ENCODE data around the gene SUCO.

SUCO gene

DNA sequence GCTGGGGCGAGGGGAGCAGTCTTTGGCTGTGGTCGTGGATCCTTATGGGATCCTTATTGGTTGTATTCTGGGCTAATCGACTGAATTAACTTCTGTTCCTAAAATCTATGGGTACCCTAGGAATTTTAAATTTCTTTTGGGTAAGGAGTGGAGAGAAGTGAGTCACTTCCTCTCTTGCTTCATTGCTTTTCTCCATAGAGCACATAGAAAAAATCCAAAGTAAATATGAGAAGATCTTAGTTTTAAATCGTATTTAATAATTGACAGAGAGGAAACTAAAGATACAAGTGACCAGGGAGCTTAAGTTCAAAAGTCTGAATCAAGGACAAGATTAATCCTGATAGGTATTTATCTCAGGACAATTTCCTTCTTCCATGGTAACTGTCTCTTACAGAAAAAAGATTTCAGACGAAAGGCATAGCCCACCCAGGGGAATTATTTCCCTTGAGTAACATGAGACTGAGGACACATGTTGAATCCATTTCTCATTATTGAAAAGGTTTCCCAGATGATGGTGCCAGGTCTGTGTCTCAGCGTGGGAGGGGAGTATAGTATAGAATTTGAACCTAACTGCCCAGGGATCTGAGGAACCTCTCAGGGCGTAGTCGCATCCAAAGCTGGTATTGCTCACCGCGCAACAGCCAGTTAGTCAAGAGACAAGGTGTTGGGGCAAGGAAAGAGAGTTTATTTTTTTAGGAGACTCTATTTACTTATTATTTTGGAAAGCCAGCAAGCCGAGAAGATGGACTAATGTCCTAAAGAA lies 97.3 kb downstream of the SUCO start:
- no peak overlapping the region for H3K27ac ChIP-seq (ENCODE audit: low read depth, low read length)
- H3K9ac ChIP-seq (ENCODE audit: low read depth, low read length) = no peak overlapping the region
- H3K27me3 ChIP-seq (ENCODE audit: insufficient read depth, low read length) = no peaks in the 10 kb centered on the region
- WGBS = 95% methylated on average over 10 of the region's 11 CpGs
- no peaks in the 10 kb centered on the region for H3K4me1 ChIP-seq (ENCODE audit: insufficient read depth, low read length)
- no peaks in the 10 kb centered on the region for H3K36me3 ChIP-seq (ENCODE audit: insufficient read depth, low read length)
- no peak overlapping the region for H3K4me3 ChIP-seq (ENCODE audit: low read length)
- H3K9me3 ChIP-seq (ENCODE audit: insufficient read depth, low read depth, low read length) = 0 out of 2 replicates have a peak, but pooled peaks cover 8% of the 10 kb centered on the region

DNA sequence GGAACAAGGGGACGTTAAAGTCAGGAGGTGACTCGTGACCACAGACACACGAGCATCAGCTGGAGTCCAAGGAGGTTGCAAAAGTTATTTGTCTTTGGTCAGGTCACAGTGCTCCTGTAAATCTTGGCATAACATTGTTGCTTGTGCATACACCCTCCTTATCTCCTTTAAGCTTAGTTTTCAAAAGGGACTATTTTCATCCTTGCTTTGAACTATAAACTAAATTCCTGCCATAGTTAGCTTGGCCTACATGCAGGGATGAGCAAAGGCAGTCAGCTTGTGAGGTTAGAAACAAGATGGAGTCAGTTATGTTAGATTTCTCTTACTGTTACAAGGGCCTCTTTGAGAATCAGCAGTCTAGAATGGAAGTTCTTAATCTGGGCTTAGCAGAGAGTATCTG lies 97.9 kb downstream of the SUCO start:
- H3K4me3 ChIP-seq (ENCODE audit: low read length) = no peak overlapping the region
- no peak overlapping the region for H3K27ac ChIP-seq (ENCODE audit: low read depth, low read length)
- 94% methylated on average over 3 of the region's 3 CpGs for WGBS
- H3K27me3 ChIP-seq (ENCODE audit: insufficient read depth, low read length) = no peaks in the 10 kb centered on the region
- no peaks in the 10 kb centered on the region for H3K4me1 ChIP-seq (ENCODE audit: insufficient read depth, low read length)
- no peaks in the 10 kb centered on the region for H3K36me3 ChIP-seq (ENCODE audit: insufficient read depth, low read length)
- 0 out of 2 replicates have a peak, but pooled peaks cover 8% of the 10 kb centered on the region for H3K9me3 ChIP-seq (ENCODE audit: insufficient read depth, low read depth, low read length)
- no peak overlapping the region for H3K9ac ChIP-seq (ENCODE audit: low read depth, low read length)

DNA sequence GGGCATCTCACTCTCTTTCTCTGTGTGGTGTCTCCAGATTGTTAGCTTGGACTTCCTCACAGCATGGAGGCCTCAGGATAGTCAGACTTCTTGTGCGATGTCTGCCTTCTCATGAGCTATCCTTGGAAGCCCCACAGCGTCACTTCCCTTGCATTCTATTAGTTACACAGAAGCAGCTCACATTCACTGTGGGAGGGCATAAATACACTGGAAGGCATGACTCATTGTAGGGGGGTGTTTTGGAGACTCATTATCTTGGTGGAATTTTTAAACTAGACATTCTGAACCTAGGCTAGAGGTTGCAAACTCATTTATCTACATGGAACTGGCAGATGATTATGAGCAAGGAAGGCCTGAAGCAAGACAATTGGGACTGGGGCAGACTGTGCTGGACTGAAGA lies 104.6 kb downstream of the SUCO start:
- WGBS = 95% methylated on average over 2 of the region's 2 CpGs
- Histone ChIP-seq H3K27me3 (ENCODE audit: insufficient read depth, low read length) (no peaks in the 10 kb centered on the region), H3K27ac (ENCODE audit: low read depth, low read length) (no peak overlapping the region), H3K4me1 (ENCODE audit: insufficient read depth, low read length) (no peaks in the 10 kb centered on the region), H3K4me3 (ENCODE audit: low read length) (no peak overlapping the region), H3K9me3 (ENCODE audit: insufficient read depth, low read depth, low read length) (no peaks in the 10 kb centered on the region), H3K9ac (ENCODE audit: low read depth, low read length) (no peak overlapping the region), H3K36me3 (ENCODE audit: insufficient read depth, low read length) (no peaks in the 10 kb centered on the region)

- H3K4me1 ChIP-seq (ENCODE audit: insufficient read depth, low read length) = no peaks in the 10 kb centered on the region
- no peak overlapping the region for H3K4me3 ChIP-seq (ENCODE audit: low read length)
- 94% methylated on average over 2 of the region's 2 CpGs for WGBS
- no peak overlapping the region for H3K27ac ChIP-seq (ENCODE audit: low read depth, low read length)
- no peaks in the 10 kb centered on the region for H3K36me3 ChIP-seq (ENCODE audit: insufficient read depth, low read length)
- no peaks in the 10 kb centered on the region for H3K9me3 ChIP-seq (ENCODE audit: insufficient read depth, low read depth, low read length)
- H3K9ac ChIP-seq (ENCODE audit: low read depth, low read length) = no peak overlapping the region
- H3K27me3 ChIP-seq (ENCODE audit: insufficient read depth, low read length) = no peaks in the 10 kb centered on the region
These were observed 105.3 kb downstream of the SUCO start for GRCh38 chr1:172638249-172638648.

DNA sequence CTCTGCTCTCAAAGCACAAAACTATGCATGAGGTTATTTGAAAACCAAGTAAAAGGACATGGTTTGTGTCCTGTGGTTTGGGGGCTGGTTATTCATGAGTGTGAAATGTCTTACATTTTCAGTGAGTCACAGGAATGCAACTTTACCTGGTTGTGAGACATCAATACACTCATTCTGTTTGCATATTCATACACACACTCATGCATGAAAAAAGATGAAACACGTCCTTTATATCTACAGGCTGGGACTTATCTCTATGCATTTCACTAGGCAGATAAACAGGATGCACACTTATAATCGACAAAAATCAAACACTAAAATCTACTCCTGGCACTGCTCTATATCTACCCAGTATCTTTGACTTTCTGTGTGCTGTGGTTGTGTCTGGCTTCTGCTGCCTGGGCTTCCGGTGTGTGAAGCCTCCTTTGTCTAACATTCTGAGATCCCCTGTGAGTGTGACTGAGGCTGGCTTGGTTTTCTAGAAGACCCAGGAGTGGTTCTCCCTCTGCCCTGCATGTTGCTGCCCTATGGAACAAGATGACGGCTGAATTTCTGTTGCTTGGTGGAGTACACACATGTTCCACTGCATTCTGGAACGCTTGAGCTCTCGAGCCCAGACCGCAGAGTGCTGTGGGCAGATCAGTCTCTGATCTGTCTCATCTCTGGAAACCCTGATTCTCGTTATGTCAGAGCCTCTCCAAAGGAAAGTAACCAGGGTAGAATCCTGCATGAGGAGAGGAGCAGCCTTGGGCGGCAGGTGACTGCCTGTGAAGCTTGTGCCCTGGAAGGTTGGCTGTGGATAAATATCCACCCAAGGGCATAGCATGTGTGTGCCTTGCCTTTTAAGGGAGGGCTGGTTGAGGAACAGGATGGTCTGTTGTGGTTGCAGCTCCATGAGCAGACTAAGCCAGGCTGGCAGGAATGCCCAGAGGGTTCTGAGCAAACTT lies 106.2 kb downstream of the SUCO start:
- Histone ChIP-seq H3K4me1 (ENCODE audit: insufficient read depth, low read length) (no peaks in the 10 kb centered on the region), H3K27ac (ENCODE audit: low read depth, low read length) (no peak overlapping the region), H3K9me3 (ENCODE audit: insufficient read depth, low read depth, low read length) (no peaks in the 10 kb centered on the region), H3K9ac (ENCODE audit: low read depth, low read length) (no peak overlapping the region), H3K36me3 (ENCODE audit: insufficient read depth, low read length) (no peaks in the 10 kb centered on the region), H3K4me3 (ENCODE audit: low read length) (no peak overlapping the region), H3K27me3 (ENCODE audit: insufficient read depth, low read length) (no peaks in the 10 kb centered on the region)
- 84% methylated on average over 9 of the region's 9 CpGs for WGBS

DNA sequence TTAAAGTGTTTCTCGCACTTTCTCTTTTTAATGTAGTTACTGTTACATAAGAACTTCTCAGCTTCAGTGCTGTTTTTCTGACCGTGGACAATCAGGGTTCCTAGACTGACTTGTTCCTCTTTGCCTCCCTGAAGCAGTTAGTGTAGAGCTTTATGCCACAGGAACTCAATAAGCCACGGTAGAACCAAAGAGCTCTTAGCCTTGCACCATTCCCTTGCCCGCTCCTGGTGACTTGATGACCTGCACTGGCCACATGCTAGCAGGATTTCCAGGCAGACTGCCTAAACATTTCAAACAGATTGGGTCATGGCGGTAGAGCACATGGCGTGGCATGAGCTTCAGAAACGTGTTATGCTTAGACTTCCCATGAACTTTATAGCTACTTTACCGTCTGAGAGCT lies 107.2 kb downstream of the SUCO start:
- no peak overlapping the region for H3K9ac ChIP-seq (ENCODE audit: low read depth, low read length)
- H3K4me3 ChIP-seq (ENCODE audit: low read length) = no peak overlapping the region
- H3K36me3 ChIP-seq (ENCODE audit: insufficient read depth, low read length) = no peaks in the 10 kb centered on the region
- no peaks in the 10 kb centered on the region for H3K4me1 ChIP-seq (ENCODE audit: insufficient read depth, low read length)
- WGBS = 94% methylated on average over 8 of the region's 8 CpGs
- H3K27ac ChIP-seq (ENCODE audit: low read depth, low read length) = no peak overlapping the region
- H3K27me3 ChIP-seq (ENCODE audit: insufficient read depth, low read length) = no peaks in the 10 kb centered on the region
- H3K9me3 ChIP-seq (ENCODE audit: insufficient read depth, low read depth, low read length) = no peaks in the 10 kb centered on the region

GRCh38 chr1:172641492-172641891 lies 108.5 kb downstream of the SUCO start:
- H3K36me3 ChIP-seq (ENCODE audit: insufficient read depth, low read length) = no peaks in the 10 kb centered on the region
- H3K27me3 ChIP-seq (ENCODE audit: insufficient read depth, low read length) = no peaks in the 10 kb centered on the region
- H3K4me3 ChIP-seq (ENCODE audit: low read length) = no peak overlapping the region
- no peak overlapping the region for H3K9ac ChIP-seq (ENCODE audit: low read depth, low read length)
- WGBS = 77% methylated on average over 5 of the region's 5 CpGs
- H3K4me1 ChIP-seq (ENCODE audit: insufficient read depth, low read length) = no peaks in the 10 kb centered on the region
- no peak overlapping the region for H3K27ac ChIP-seq (ENCODE audit: low read depth, low read length)
- no peaks in the 10 kb centered on the region for H3K9me3 ChIP-seq (ENCODE audit: insufficient read depth, low read depth, low read length)

DNA sequence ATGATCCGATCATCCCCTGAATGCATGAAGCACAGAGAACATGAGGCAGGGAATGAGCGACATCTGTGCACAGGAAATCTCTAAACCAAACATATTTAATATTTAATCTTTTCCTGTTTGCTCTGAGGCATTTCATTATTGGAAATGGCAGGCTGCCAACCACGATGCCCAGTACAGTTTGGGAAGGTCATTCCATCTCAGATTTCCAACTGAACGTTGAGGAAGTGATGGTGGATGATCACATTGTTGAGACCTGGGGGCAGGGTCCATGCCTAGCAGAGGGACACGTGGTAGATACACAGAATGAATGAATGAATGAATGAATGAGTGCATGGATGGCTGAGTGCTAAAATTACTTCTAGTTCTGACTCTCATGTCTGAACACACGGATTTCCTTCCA lies 110.0 kb downstream of the SUCO start:
- no peak overlapping the region for H3K9ac ChIP-seq (ENCODE audit: low read depth, low read length)
- no peak overlapping the region for H3K4me3 ChIP-seq (ENCODE audit: low read length)
- no peak overlapping the region for H3K27ac ChIP-seq (ENCODE audit: low read depth, low read length)
- no peaks in the 10 kb centered on the region for H3K9me3 ChIP-seq (ENCODE audit: insufficient read depth, low read depth, low read length)
- no peaks in the 10 kb centered on the region for H3K27me3 ChIP-seq (ENCODE audit: insufficient read depth, low read length)
- no peaks in the 10 kb centered on the region for H3K4me1 ChIP-seq (ENCODE audit: insufficient read depth, low read length)
- 96% methylated on average over 6 of the region's 6 CpGs for WGBS
- no peaks in the 10 kb centered on the region for H3K36me3 ChIP-seq (ENCODE audit: insufficient read depth, low read length)

GRCh38 chr1:172646653-172647052 lies 113.7 kb downstream of the SUCO start:
- no peaks in the 10 kb centered on the region for H3K9me3 ChIP-seq (ENCODE audit: insufficient read depth, low read depth, low read length)
- 89% methylated on average over 1 of the region's 1 CpG for WGBS
- H3K36me3 ChIP-seq (ENCODE audit: insufficient read depth, low read length) = no peaks in the 10 kb centered on the region
- H3K4me3 ChIP-seq (ENCODE audit: low read length) = no peak overlapping the region
- H3K27ac ChIP-seq (ENCODE audit: low read depth, low read length) = no peak overlapping the region
- H3K9ac ChIP-seq (ENCODE audit: low read depth, low read length) = no peak overlapping the region
- H3K27me3 ChIP-seq (ENCODE audit: insufficient read depth, low read length) = no peaks in the 10 kb centered on the region
- no peaks in the 10 kb centered on the region for H3K4me1 ChIP-seq (ENCODE audit: insufficient read depth, low read length)

- Histone ChIP-seq H3K36me3 (ENCODE audit: insufficient read depth, low read length) (no peaks in the 10 kb centered on the region), H3K27me3 (ENCODE audit: insufficient read depth, low read length) (no peaks in the 10 kb centered on the region), H3K27ac (ENCODE audit: low read depth, low read length) (no peak overlapping the region), H3K9me3 (ENCODE audit: insufficient read depth, low read depth, low read length) (no peaks in the 10 kb centered on the region), H3K4me1 (ENCODE audit: insufficient read depth, low read length) (no peaks in the 10 kb centered on the region), H3K9ac (ENCODE audit: low read depth, low read length) (no peak overlapping the region), H3K4me3 (ENCODE audit: low read length) (no peak overlapping the region)
- 90% methylated on average over 8 of the region's 8 CpGs for WGBS
These were observed 114.2 kb downstream of the SUCO start for GRCh38 chr1:172647110-172647564.

DNA sequence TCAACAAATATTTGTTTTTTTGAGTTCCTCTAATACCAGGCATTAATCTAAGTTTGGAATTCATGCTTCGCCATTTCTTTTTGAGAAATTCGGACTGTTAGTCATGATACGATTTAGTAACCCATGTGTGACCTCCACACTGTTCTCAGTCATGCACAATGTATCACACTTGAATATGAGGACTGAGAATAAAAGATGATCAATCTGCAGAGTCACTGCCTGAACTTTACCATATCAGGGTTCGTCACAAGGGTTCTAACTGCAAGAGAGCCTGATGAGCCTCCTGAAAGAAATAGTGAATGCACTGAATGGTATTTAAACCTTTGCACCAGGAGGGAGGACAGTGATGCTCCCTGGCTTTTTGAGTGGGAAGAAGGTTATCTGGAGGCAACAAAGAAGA lies 115.0 kb downstream of the SUCO start:
- Histone ChIP-seq H3K27ac (ENCODE audit: low read depth, low read length) (no peak overlapping the region), H3K27me3 (ENCODE audit: insufficient read depth, low read length) (no peaks in the 10 kb centered on the region), H3K9me3 (ENCODE audit: insufficient read depth, low read depth, low read length) (no peaks in the 10 kb centered on the region), H3K36me3 (ENCODE audit: insufficient read depth, low read length) (no peaks in the 10 kb centered on the region), H3K4me1 (ENCODE audit: insufficient read depth, low read length) (no peaks in the 10 kb centered on the region), H3K4me3 (ENCODE audit: low read length) (no peak overlapping the region), H3K9ac (ENCODE audit: low read depth, low read length) (no peak overlapping the region)
- 92% methylated on average over 4 of the region's 4 CpGs for WGBS
